GM18909 (cell line): Measurements from ENCODE around the gene PGAP2.
"Not testable (repeated sequence)": the region's sequence is repeated elsewhere in the genome, so short reads cannot be mapped to it uniquely, and the experiment has no call there.

ENCODE experiments used
- ATAC-seq: cut with Tn5 transposase; IDR thresholded peaks from one replicate; pipeline ENCODE4 v1.9.1; 2021; ENCODE audit warnings: mild to moderate bottlenecking; ENCODE audit not compliant: unreplicated experiment, poor library complexity

The PGAP2 gene

GRCh38 chr11:3807909-3808860 lies at the start of gene PGAP2:
Gene PGAP2 (plus strand): TSS chr11:3808560. CDS start chr11:3811260, 2,700 bp downstream.
- ATAC-seq, result peak; percentile 62

- no peak for ATAC-seq
Observed at GRCh38 chr11:3764266-3764665, 44.1 kb upstream of the PGAP2 start.

GRCh38 chr11:3766836-3767235 lies 41.5 kb upstream of the PGAP2 start:
- not testable (repeated sequence) for ATAC-seq

DNA sequence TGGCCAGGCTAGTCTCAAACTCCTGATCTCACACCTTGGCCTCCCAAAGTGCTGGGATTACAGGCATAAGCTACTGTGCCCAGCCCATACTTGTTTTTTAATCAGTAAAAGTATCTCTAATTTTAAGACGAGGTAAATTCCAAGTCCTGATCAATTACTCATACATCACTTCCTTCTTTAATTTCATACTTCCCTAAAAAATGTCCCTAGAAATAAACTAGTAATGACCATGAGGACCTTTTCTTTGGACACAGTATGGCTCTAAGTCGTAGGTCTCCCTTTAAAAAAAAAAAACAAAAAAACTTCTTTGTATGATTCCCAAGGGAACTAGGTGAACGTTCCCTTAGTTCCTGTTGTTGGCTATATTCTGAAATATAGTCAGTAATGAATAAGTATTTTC lies 40.8 kb upstream of the PGAP2 start:
- ATAC-seq, result no peak

GRCh38 chr11:3773180-3773579 lies 35.2 kb upstream of the PGAP2 start:
- ATAC-seq, result no peak

- ATAC-seq, result no peak
Observed at GRCh38 chr11:3775736-3776406, 32.5 kb upstream of the PGAP2 start.

DNA sequence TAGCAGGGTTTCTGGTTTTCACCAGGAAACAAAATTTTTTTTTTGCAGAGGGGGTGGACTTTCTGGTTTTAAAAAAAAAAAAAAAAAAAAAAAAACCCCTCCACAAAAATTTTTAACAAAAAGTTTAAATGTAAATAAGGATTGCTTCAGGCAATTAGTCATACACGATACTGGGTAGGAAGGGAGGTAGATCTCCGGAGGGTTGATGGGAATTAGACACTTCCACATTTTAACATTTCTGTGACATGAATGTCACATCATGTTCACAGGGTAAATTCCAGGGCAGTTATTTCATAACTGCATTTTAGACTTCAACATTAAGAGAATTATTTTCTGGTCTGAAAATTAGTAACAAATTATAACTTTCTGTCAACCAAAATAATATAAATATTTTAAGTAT lies 26.9 kb upstream of the PGAP2 start:
- no peak for ATAC-seq

- ATAC-seq, result no peak
Observed at GRCh38 chr11:3782963-3783362, 25.4 kb upstream of the PGAP2 start.

DNA sequence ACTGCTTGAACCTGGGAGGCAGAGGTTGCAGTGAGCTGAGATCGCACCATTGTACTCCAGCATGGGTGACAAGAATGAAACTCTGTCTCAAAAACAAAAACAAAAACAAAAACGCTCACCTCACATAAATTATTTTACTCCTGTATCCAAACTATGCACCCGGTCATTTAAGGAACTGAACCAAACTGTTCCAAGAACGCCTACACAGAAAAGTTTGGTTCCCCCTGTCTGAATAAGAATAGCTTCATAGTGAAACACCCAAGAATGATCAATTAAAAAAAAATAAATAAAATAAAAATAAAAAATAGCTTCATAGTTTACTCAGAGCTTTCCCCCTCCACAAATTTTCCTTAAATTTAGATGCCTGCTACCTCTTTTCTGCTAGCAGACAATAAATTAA lies 24.7 kb upstream of the PGAP2 start:
- ATAC-seq, result no peak

GRCh38 chr11:3786781-3787428 lies 21.5 kb upstream of the PGAP2 start:
- ATAC-seq, result no peak

- ATAC-seq, result not testable (repeated sequence)
Observed at GRCh38 chr11:3794387-3794786, 14.0 kb upstream of the PGAP2 start.

DNA sequence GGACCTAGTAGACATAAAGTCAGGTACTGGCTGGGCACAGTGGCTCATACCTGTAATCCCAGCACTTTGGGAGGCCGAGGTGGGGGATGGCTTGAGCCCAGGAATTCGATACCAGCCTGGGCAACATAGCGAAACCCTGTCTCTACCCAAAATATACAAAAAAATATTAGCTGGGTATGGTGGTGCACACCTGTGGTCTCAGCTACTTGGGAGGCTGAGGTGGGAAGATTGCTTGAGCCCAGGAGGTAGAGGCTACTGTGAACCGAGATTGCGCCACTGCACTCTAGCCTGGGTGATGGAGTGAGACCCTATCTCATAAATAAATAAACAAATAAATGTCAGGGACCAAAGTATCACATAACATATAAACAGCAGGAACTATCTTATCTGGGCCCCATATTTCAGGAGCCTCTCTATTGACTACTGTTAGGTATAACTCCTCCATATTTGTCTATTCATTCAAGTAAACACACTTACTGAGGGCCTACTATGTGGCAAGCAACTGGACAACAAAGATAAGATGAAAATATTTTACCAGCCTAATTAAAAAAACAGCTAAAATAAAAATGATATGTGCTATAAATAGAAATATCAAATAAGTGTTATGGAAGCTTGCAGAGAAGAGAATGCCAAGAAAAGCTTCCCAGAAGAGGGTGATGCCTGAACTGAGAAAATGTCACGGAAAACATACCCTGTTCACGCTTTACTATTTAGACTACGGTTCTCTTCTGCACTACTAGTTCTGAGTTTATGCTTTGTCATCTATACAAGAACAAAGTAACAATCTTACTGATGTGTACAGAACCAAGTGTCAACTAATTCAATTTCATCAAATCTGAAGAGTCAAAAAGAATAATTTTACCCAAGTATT lies 13.0 kb upstream of the PGAP2 start:
- ATAC-seq, result no peak

GRCh38 chr11:3796002-3796311 lies 12.4 kb upstream of the PGAP2 start:
- ATAC-seq, result no peak

DNA sequence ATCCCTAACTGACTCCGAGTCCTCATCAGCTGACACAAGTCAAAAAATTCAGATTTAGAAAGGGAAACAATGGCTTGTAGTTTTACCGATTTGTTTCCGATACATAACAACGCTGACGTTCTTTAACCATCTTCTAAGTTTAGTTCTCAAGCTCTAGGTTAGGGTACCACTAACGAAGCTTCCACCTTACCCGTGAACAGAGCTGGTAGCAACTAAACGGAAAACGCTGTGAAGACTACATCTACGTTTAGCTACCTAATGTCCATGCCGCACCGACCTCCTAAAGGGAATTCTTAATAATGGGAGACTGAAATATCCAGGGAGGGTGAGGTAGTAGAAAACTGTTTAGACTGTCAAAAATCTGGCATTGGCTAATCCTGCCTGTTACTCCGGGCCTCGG lies 12.0 kb upstream of the PGAP2 start:
- no peak for ATAC-seq

- peak; percentile 41 for ATAC-seq
Observed at GRCh38 chr11:3796801-3797328, 11.5 kb upstream of the PGAP2 start.

DNA sequence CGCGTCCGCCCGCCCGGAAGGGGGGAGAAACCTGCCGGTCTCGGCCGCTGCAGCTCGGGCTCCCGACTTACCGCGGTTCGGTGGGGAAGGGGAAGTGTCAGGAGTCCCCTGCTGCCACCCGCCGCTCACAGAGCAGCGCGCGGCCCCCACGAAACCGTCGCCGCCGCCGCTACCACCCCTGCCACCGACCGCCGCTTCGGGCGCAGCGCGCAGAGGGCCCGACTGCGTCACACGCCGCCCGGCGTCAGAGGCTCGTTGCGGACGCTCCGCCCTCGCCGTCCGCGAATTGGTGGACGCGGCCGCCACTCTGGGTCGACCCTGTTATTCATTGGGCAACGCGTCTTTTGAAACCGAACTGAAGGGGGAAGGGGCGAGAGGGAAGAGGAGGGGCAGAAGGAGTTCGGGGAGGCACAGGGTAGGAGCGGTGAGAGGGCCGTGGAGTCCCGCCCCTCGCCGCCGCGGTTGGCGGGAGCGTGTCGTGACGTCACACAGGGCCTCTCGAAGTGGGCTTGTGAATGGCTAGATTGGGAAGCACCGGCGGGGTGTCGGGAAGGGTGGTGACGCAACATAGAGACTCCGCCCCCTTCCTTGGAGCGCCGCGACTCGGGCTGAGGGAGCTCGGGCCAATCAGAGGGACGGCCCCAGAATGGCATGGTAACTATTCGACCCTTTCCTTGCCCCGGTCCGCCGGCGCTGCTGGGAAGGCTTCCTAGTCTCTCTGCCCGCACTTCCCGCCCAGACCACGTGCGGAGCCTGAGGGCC lies 10.8 kb upstream of the PGAP2 start, which contains the start of gene NUP98:
Gene NUP98 (minus strand): TSS at position 226 of the 762 bp plus-strand sequence. CDS start 15,437 bp downstream, outside the sequence.
- peak; percentile 91 for ATAC-seq

- ATAC-seq, result no peak
Observed at GRCh38 chr11:3799143-3799542, 9.2 kb upstream of the PGAP2 start.

DNA sequence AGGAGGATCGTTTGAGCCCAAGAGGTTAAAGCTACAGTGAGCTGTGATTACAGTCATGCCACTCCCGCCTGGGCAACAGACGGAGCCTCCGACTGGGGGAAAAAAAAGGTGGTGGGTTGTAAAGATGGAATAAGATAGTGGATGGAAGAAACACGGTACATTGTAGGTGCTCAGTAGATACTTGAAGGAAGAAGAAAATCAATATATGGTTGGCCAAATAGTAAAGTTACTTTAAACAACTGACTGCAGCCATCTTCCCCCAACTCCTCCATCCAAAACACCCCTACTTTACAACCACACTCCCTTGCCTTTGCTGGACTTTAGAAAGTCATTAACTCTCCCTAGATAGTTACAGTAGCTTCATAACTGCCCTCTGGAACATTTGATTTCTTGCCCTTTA lies 8.5 kb upstream of the PGAP2 start:
- ATAC-seq, result no peak
